ENCODE measurements around the gene ADGRA1.

ADGRA1 gene

DNA sequence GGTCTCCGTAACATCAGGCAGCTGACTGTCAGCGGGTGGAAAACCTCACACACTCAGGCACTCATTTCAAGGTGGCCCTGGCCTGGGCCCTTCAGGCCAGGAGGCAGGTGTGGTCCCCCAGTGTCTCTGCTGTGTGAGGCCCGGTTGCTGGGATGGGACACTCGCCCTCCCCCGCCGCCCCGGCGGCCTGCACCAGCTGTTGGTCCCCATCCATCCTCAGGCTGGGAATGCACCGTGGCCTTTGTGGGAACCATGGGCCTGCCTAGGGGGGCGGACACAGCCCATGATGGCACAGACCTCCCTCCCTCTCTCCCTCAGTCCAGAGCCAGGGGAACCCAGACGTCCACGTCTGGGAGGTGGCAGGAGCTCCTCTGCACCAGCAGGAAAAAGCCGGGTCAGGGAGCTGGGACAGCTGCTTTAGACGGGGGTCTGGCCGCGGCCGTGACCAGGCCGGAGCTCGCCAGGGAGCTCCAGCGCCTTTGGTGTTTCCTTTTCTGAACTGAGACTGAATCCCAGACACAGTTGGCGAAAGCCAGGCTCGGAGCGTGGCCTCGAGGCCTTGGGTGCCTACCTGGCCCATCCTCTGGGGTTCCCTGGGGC, 15.7 kb downstream of the ADGRA1 start:
- TF ChIP-seq, protein P1, sequence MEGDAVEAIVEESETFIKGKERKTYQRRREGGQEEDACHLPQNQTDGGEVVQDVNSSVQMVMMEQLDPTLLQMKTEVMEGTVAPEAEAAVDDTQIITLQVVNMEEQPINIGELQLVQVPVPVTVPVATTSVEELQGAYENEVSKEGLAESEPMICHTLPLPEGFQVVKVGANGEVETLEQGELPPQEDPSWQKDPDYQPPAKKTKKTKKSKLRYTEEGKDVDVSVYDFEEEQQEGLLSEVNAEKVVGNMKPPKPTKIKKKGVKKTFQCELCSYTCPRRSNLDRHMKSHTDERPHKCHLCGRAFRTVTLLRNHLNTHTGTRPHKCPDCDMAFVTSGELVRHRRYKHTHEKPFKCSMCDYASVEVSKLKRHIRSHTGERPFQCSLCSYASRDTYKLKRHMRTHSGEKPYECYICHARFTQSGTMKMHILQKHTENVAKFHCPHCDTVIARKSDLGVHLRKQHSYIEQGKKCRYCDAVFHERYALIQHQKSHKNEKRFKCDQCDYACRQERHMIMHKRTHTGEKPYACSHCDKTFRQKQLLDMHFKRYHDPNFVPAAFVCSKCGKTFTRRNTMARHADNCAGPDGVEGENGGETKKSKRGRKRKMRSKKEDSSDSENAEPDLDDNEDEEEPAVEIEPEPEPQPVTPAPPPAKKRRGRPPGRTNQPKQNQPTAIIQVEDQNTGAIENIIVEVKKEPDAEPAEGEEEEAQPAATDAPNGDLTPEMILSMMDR (IDR thresholded peaks at IDR 0.05; ENCODE audit: insufficient read depth, low read depth, low read length, missing control alignments) = no peak
- no peak for DNase-seq (ENCODE audit: low read depth)

DNA sequence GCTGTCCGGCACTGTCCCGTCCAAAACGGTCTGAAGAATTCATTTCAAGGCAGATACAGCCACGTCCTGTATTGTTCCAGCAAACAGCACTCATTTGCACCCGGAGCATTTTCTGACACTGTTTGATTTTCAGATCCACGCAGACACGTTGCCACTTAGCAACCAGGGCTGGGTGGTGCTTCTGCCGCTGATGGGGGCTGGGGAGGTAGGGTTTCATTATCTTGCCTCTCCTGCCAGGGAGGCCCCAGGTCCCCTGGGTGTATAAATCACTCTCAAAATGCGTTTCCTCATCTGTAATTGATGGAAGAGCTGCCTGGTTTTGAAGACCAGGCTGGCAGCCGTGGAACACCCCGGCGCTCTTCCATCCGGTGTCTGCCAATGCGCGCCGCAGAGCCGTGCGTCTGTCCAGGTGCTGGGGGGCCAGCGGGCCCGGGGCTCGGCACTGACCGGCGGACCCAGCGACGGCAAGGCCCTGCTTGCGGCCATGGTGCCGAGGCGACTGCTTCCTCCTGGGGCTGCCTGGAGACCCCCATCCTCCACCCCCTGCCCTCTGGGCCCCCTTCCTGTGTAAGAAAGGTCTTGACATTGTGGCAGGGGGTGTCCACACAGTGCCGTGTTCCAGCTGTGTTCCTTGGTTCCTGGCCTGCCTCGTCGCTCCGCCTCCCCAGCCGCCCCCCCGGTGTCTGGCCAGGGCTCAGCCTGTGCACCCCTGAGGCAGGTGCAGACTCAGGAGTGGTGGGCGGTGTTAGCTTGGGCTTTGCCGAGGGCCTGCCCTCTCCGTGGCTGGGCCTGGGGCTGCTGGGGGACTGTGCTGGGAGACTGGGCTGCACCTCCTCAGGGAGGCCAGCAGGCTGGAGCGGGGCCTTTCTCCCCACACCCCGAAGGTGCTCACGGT, 16.6 kb downstream of the ADGRA1 start:
- no peak overlapping the region for H3K4me3 ChIP-seq (ENCODE audit: low read depth, low read length)
- no peak for DNase-seq (ENCODE audit: low read depth)
- TF ChIP-seq, protein P1 (IDR thresholded peaks at IDR 0.05; ENCODE audit: insufficient read depth, low read depth, low read length, missing control alignments) = no peak

More for the DNA sequence above, 15.7 kb downstream of the ADGRA1 start:
- H3K4me3 ChIP-seq (ENCODE audit: low read depth, low read length) = no peak overlapping the region

DNA sequence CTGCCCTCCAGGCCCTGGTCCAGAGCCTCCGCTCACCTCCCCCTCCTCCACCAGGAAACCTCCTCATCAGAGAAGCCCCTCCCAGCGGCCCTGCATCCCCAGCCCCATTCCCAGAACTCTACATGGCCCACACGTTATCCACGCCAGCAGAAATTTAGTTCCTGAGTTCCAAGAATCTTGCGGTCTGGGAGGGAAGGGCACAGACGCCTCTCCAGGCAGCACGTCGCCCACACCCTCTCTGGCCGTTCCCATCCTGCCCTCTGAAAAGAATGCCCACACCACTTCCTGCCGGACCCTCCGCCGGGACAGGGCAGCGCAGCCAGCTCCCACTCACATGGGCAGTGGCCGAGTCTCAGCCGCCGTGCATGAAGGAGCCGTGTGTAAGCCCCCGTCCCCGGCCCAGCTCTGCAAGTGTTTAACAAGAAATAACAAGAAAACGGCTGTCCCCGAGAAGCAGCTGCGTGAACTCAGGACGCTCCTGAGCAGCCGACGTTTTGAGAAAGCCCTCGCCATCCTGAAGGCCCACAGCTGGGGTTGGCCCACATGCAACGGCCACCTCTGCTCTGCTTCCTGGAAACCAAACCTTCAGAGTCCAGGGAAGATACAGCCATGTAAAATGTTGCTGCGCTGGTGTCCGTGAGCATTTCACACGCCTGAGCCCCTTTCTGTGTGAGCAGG, 17.4 kb downstream of the ADGRA1 start:
- DNase-seq (ENCODE audit: low read depth) = no peak
- no peak overlapping the region for H3K4me3 ChIP-seq (ENCODE audit: low read depth, low read length)
- TF ChIP-seq, protein P1 (IDR thresholded peaks at IDR 0.05; ENCODE audit: insufficient read depth, low read depth, low read length, missing control alignments) = no peak

DNA sequence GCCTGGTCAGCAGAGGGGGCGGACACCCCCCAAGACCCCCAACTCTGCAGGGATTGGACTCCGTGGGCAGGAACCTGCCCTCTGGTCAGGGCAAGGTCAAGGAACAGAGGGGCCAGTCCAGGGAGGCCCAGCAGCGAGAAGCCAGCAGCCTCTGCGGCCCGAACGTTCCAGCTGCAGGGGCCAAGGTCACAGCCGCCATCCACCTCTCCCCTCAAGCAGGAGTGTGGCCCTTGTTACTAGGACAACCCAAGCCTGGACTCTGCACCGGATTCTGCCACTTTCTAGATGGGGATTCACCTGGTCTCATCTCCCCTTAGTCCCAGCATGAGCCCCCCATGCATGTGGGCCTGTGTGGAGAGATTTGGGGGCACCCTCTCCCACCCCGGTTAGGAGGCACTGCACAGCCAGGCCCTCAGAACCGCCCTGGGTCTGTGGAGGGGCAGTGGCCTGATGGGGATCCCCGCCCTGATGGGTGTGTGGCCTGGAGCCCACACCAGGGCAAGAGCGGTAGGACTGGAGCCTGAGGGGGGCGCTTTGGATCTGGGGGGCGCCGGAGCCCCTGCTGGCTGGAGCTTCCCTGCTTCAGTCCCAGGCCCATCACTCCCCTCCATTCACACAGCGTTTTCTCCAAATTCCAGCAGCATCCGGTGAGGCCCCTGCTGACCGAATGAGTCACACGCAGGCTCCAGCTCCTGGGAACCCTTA, 18.1 kb downstream of the ADGRA1 start:
- H3K4me3 ChIP-seq (ENCODE audit: low read depth, low read length) = no peak overlapping the region
- no peak for DNase-seq (ENCODE audit: low read depth)
- TF ChIP-seq, protein P1 (IDR thresholded peaks at IDR 0.05; ENCODE audit: insufficient read depth, low read depth, low read length, missing control alignments) = no peak

DNA sequence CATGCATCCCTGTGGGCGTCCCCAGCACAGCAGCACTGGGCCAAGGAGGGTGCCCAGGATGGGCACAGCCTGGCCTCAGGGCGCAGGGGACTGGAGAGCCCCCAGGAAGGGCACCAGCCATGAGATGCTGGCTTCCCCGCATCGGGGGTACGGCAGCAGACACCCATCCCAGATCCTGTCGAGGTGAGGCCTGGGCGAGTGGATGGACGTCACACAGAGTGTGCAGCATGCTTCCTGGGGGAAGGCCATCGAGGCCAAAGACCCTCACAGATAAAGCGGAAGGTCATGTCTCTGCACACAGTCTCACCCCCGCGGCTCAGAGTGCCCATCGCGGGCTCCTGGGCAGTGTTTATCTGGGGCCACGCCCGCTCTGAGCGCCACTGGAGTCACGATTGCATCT, 18.8 kb downstream of the ADGRA1 start:
- H3K4me3 ChIP-seq (ENCODE audit: low read depth, low read length) = no peak overlapping the region
- TF ChIP-seq, protein P1 (IDR thresholded peaks at IDR 0.05; ENCODE audit: insufficient read depth, low read depth, low read length, missing control alignments) = no peak
- DNase-seq (ENCODE audit: low read depth) = no peak

DNA sequence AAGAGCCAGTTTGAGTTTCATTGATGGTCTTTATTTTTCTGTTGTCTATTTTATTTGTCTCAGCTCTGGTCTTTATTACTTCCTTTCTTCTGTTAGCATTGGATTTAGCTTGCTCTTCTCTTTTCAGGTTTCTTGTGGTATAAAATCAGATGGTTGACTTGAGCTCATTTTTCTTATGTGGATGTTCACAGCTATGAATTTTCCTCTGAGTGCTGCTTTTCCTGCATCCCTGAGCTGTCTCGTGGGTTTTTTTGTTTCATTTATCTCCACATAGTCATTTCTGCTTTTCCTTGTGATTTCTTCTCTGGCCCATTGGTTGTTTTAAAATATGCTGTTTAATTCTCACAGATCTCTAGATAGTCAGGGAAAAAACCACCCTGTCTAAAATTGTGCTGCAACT, 19.7 kb downstream of the ADGRA1 start:
- TF ChIP-seq, protein P1 (IDR thresholded peaks at IDR 0.05; ENCODE audit: insufficient read depth, low read depth, low read length, missing control alignments) = no peak
- DNase-seq (ENCODE audit: low read depth) = no peak
- no peak overlapping the region for H3K4me3 ChIP-seq (ENCODE audit: low read depth, low read length)
